Fibroblast of skin of right quadriceps (primary cell): ENCODE data around the gene QSOX2.
"Not testable (repeated sequence)": the region's sequence is repeated elsewhere in the genome, so short reads cannot be mapped to it uniquely, and the experiment has no call there.

Experiments
- DNase-seq: peaks from one replicate; pipeline ENCODE4 v3.0.0-alpha.2; 2013

QSOX2 gene

DNA sequence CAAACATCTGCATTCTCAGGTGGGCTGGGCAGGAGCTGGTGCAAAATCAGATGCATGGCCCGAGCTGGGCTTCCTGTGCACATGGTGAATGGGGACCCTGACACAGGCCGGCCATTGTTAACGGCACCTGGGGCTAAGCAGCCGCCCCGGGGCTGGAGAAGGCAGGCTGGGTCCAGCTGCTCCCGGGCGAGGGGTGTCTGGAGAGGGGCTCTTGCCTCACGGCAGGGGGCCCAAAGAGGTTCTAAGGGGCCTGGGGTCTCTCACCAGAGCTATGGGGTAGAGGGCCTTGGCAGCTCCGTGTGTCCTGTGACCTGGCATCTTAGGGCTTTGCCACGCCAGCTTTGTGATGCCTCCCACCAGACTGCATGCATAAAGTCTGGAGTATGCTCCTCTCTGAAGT lies 5.1 kb upstream of the QSOX2 start:
- no peak for DNase-seq

- DNase-seq: no peak
These were observed 4.4 kb upstream of the QSOX2 start for GRCh38 chr9:136249877-136250559.

GRCh38 chr9:136248951-136249876 lies 3.6 kb upstream of the QSOX2 start:
- no peak for DNase-seq

- DNase-seq: no peak
These were observed 2.5 kb upstream of the QSOX2 start for GRCh38 chr9:136247947-136248637.

GRCh38 chr9:136247551-136247916 lies 1.9 kb upstream of the QSOX2 start:
- DNase-seq: no peak

DNA sequence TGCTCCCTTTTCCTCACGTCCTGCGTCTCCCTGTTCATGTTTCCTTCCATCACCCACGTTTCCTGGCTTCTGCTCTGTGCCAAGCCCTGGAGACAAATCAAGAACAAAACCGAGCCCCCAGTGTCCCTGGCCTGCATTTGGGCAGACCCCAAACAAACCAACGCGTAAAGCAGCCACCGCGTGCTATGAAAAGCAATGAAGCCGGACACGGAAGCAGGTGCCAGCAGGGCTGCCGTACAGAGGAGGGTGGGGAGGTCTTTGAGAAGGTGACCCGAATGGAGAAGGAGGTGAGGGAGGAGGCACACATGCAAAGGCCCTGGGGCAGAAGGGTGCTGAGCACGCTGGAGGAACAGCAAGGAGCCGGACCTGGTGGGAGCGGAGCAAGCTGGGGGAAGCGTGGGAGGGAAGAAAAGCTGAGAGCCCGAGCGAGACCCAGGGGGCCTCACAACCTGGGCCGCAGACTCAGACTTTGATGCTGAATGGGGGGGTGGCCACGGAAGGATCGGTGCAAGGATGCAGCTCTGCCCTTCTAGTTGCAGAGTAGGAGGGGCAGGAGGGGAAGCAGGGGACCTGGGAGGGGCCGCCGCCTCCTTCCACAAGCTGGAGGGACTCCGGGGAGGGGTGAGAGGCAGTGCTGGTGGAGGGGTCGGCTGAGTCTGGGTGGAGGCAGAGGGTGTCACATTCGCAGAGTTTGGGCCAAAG lies 1.4 kb upstream of the QSOX2 start:
- no peak for DNase-seq

- DNase-seq: no peak
These were observed 718 bp downstream of the QSOX2 start for GRCh38 chr9:136244969-136245218.

DNA sequence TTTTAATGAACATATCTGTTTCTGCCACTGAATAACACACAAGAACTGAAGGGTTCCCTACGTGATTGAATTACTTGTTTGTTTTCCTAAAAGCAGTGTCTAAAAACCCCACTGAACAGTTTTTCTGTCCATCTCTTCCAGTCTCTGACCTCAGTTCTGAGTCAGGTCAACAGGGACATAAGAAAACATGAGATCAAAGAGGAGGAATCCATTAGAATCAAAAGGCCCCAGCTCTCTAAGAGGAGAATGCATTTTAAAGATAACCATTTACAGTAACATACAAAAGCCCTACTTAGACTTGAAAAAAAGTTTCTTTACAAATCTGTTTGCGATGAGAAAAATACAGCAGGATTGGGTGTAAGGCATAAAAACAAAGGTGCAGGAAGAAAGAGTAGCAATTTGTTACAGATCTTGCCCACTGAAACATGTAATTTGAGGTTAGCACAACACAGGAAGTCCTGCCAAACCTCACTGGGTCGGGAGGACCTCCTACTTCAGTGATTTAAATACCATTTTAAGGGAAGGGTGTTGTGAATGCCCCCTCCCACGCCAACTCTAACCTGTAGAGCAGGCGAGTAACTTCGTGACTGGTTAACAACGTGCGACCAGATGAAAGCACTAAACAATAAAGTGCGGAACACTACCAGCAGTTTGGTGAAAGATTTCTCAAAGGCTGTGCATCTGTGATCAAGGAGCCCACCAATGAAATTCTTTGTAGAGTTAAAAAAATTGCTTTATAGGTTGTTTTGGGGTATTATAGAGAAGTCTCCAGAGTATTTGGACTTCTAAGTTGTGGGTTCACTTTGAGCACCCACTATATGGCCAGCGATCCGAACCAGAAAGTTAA lies 1.3 kb downstream of the QSOX2 start:
- no peak for DNase-seq

- DNase-seq: no peak
These were observed 2.0 kb downstream of the QSOX2 start for GRCh38 chr9:136243631-136244030.

DNA sequence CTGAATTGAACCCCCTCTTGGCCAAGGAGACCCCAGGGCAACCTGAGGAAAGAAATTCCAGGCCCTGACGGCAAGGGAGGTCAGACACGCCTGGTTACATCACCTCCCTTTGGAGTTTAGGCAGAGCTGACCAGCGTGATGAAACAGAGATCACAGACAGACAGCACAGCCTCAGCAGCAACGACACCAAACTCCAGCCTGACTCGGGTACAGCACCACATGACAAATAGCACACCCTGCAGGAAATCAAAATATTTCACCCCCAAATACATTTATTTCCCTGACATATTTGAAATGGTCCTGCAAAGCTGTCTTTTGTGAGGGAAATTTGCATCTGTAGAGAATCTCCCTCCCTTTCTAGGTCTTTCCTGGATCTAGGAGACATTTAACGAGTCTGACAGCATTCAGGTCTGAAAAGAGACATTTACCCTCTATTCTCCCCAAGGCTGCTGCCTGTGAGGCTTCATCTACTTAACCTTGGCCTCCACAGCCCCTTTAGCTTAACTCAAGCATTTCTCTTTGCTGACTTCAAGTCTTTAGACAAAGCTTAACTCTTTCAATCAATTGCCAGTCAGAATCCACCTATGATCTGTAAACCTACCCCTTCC lies 2.6 kb downstream of the QSOX2 start:
- no peak for DNase-seq

- DNase-seq: no peak
These were observed 3.4 kb downstream of the QSOX2 start for GRCh38 chr9:136242248-136242647.

GRCh38 chr9:136241542-136241941 lies 4.1 kb downstream of the QSOX2 start:
- no peak for DNase-seq

DNA sequence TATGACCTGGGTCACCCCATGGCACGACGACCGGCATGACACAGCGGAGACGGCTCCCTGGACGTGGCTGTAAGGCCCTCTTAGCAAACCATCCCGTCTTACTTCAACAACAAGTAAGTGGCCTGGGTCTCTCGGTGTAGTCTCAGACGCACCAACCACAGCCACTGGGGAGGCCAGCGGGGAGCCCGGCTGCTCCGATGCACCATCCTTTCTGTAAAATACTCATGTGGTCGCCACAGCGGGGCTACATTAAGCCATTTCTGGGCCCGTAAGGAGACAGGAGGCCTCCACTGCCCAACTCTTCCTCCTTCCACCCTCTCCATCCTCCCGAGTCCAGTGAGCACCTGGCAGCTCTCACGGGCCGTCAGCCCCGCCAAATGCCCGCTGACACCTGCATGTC lies 4.7 kb downstream of the QSOX2 start:
- no peak for DNase-seq

DNA sequence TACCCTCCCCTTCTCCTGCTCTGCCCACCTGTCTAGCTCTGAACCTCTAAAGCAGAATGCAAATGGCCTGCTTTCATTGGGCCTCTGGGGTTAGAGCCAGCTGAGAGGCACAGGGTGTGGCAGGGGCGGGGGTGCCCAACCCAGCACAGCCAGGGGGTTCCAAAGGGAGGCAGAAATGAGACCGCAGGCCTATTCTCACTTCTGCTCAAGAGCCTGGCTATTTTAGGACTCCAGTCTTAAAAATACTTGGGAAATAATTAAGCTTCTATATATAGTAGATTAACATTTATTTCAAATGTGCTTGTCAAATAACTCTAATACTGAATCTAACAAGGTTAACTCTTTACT lies 5.7 kb downstream of the QSOX2 start:
- DNase-seq: no peak

DNA sequence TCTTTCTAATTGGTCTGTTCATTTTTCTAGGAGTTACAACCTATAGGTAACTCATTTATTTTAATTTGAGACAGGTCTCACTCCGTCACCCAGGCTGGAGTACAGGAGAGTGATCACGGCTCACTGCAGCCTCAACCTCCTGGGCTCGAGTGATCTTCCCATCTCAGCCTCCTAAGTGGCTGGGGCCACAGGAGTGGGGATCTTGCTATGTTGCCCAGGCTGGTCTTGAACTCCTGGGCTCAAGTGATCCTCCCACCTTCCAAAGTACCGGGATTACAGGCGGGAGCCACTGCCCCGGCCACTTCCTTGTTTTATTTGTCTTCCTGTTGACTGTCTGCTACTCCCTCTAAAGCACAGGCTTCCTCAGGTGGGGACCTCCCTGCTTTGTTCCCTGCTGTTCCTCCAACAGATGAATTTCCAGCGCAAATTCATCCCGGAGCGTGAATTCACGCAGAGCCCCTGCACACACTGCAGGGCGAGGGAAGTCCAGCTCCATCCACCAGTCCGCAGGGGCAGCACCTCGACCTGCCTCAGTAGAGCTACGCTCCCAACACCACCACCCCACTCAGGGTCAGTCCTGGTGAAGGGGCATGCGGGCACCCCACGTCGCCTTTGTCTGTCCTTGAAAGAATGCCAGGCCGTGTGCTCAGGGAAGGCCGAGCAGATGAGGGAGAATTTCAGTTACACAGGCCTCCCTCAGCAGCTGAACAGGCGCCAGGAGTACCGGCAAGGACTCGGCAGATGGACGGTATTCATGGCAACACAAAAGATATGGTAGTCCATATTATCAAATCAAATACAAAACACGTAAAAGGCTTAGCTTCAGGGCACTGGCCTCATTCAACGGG lies 6.3 kb downstream of the QSOX2 start:
- DNase-seq: no peak

GRCh38 chr9:136238342-136238732 lies 7.3 kb downstream of the QSOX2 start:
- no peak for DNase-seq

DNA sequence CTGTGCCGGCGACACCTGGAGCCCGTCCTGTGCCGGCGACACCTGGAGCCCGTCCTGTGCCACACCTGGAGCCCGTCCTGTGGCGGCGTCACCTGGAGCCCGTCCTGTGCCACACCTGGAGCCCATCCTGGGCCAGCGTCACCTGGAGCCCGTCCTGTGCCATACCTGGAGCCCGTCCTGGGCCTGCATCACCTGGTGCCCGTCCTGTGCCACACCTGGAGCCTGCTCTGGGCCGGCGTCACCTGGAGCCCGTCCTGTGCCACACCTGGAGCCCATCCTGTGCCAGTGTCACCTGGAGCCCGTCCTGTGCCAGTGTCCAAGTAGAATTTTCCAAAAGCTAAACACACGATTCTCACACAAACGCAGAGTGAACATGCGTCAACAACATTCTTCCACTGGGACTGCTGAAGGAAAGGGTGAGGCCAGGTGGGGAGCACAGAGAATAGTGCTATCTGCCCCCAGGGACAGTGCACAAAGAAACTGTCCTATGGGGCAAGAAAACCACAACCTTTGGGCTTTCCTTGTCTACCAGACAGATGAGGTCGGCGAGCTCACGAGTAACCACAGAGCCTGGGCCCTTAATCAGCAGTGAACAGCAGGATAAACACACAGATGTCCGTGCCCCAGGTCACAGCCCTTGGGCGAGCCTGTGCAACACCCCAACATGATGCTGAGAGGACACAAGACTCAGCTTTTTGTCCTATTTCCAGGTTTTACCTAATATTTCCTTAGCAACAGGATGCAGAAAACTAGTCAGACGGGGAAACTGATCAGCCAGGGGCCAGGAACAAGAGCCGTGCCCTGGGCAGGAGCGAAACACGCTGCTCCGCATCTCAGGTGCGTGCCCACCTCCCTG lies 7.9 kb downstream of the QSOX2 start:
- DNase-seq: no peak

GRCh38 chr9:136236471-136237410 lies 8.9 kb downstream of the QSOX2 start:
- not testable (repeated sequence) for DNase-seq
